B cell (primary cell): ENCODE results near the gene KRT74. TPM values are rescaled to one million over a fixed set of nuclear protein-coding genes. Genes with fewer than 3 reads are reported as not detected.

Experiments used
- ATAC-seq: fragments of 200-7000 bp; cut with Tn5 transposase; one replicate; pipeline ENCODE4 v1.10.0; 2021; ENCODE audit warnings: low read depth, mild to moderate bottlenecking, moderate number of reproducible peaks, moderate library complexity
- CTCF ChIA-PET: fragments of 350-600 bp; sonication (Branson Sonifier 250); formaldehyde crosslinking; loops from one replicate; lab custom pipeline; 2021; ENCODE audit warnings: antibody characterized with exemption, inconsistent platforms; lab: Charles Lee
- POLR2A ChIA-PET: fragments of 350-600 bp; sonication (Branson Sonifier 250); formaldehyde crosslinking; loops from one replicate; lab custom pipeline; 2021; ENCODE audit warnings: antibody characterized with exemption; lab: Charles Lee
- DNase-seq: peaks from one replicate; pipeline ENCODE4 v3.0.0; 2013
- H2AFZ ChIP-seq: 2 replicates; pipeline ENCODE4 v1.6.1; 2012; ENCODE audit warnings: mild to moderate bottlenecking, low read depth, low read length; ENCODE audit not compliant: insufficient read depth, poor library complexity, severe bottlenecking
- H3K27ac ChIP-seq, 2 donors: 1 replicate in 1 of 2; 2 replicates in 1 of 2; pipeline ENCODE4 v1.5.1; 2012 to 2013; ENCODE audit warnings: low read length in 2 of 2, mild to moderate bottlenecking in 2 of 2, moderate library complexity in 1 of 2
- H3K27me3 ChIP-seq, 4 experiments: fragments of 200-600 bp in 1 of 4; sonication (generic) in 1 of 4; replicated peaks in 1 of 4; 1 replicate in 2 of 4; 2 replicates in 2 of 4; pipeline versions ENCODE4 v1.6.1 to v1.7.0; 2013 to 2016; ENCODE audit warnings: low read length in 3 of 4, mild to moderate bottlenecking in 2 of 4, mixed read lengths in 1 of 4, moderate library complexity in 1 of 4; ENCODE audit not compliant: insufficient read depth in 4 of 4, control insufficient read depth in 3 of 4; ENCODE audit errors: control extremely low read depth in 1 of 4
- H3K36me3 ChIP-seq, 2 experiments: replicated peaks in 1 of 2; 1 replicate in 1 of 2; 2 replicates in 1 of 2; pipeline versions ENCODE4 v1.6.1 to v1.7.1; 2013; ENCODE audit warnings: low read length in 1 of 2; ENCODE audit not compliant: insufficient read depth in 2 of 2, control insufficient read depth in 1 of 2; ENCODE audit errors: control extremely low read depth in 1 of 2, extremely low read depth in 1 of 2
- H3K4me1 ChIP-seq, 2 donors: fragments of 200-600 bp in 1 of 2; sonication (generic) in 1 of 2; 1 replicate in 1 of 2; 2 replicates in 1 of 2; pipeline versions ENCODE4 v1.5.1 to v1.6.1; 2013 to 2017; ENCODE audit warnings: low read length in 2 of 2; ENCODE audit not compliant: control insufficient read depth in 2 of 2, insufficient read depth in 2 of 2
- H3K4me2 ChIP-seq: replicated peaks from 2 replicates; pipeline ENCODE3; 2012; ENCODE audit warnings: mild to moderate bottlenecking, low read depth, low read length; ENCODE audit not compliant: poor library complexity, severe bottlenecking
- H3K4me3 ChIP-seq, 5 experiments: fragments of 200-600 bp in 1 of 5; sonication (generic) in 1 of 5; 1 replicate in 3 of 5; 2 replicates in 2 of 5; pipeline versions ENCODE4 v1.5.1 to v1.7.0; 2011 to 2016; ENCODE audit warnings: low read length in 4 of 5, mild to moderate bottlenecking in 4 of 5, low read depth in 2 of 5, control low read depth in 1 of 5, moderate library complexity in 1 of 5; ENCODE audit not compliant: insufficient read depth in 1 of 5; ENCODE audit errors: control extremely low read depth in 1 of 5, extremely low read depth in 1 of 5
- H3K79me2 ChIP-seq: fragments of 200-600 bp; sonication (generic); one replicate; pipeline ENCODE4 v1.6.0; 2016; ENCODE audit warnings: low read length; ENCODE audit not compliant: control insufficient read depth, insufficient read depth
- H3K9ac ChIP-seq: fragments of 200-600 bp; sonication (generic); 2 replicates; pipeline ENCODE4 v1.6.1; 2017; ENCODE audit warnings: mild to moderate bottlenecking, low read length, moderate library complexity
- H3K9me3 ChIP-seq, 3 donors: one replicate each; pipeline versions ENCODE4 v1.6.1 to v1.7.1; 2013; ENCODE audit warnings: low read length in 2 of 3; ENCODE audit not compliant: control insufficient read depth in 2 of 3, insufficient read depth in 1 of 3; ENCODE audit errors: control extremely low read depth in 1 of 3
- H4K20me1 ChIP-seq: 2 replicates; pipeline ENCODE4 v1.6.0; 2012; ENCODE audit warnings: mild to moderate bottlenecking, low read length; ENCODE audit not compliant: insufficient read depth, control insufficient read depth, poor library complexity, severe bottlenecking
- H3K27ac Mint-ChIP-seq: one replicate; pipeline ENCODE4 v1.8.0; 2021; ENCODE audit warnings: mixed read lengths
- H3K27me3 Mint-ChIP-seq: one replicate; pipeline ENCODE4 v1.8.0; 2021; ENCODE audit warnings: mixed read lengths
- H3K4me1 Mint-ChIP-seq: one replicate; pipeline ENCODE4 v1.8.0; 2021; ENCODE audit warnings: mixed read lengths
- H3K4me3 Mint-ChIP-seq: one replicate; pipeline ENCODE4 v1.8.0; 2021; ENCODE audit warnings: mixed read lengths
- H3K9me3 Mint-ChIP-seq: one replicate; pipeline ENCODE4 v1.8.0; 2022; ENCODE audit warnings: mixed read lengths; ENCODE audit not compliant: insufficient read depth
- CTCF ChIP-seq: fragments of 200-600 bp; IDR thresholded peaks from one replicate; pipeline ENCODE4 v1.8.0; 2022; ENCODE audit warnings: antibody characterized with exemption, mild to moderate bottlenecking
- EZH2 ChIP-seq: IDR thresholded peaks from 2 replicates; pipeline ENCODE4 v1.6.1; 2012; ENCODE audit warnings: borderline replicate concordance, low read depth, mild to moderate bottlenecking, moderate library complexity, low read length; ENCODE audit not compliant: insufficient read depth, poor library complexity, severe bottlenecking
- WGBS: methylation state at CpG from one replicate; pipeline ENCODE4 v1.1.5; 2013; ENCODE audit warnings: missing lambda C conversion rate; ENCODE audit not compliant: insufficient coverage; 5-methylcytosine and 5-hydroxymethylcytosine counted together
- intact Hi-C: fragments of 100-400 bp; cut with micrococcal nuclease; formaldehyde crosslinking; loops from one replicate; pipeline ENCODE4 v1.10.0; 2022
- polyA plus RNA-seq: library from polyadenylated mRNA; depleted of rRNA; stranded (reverse); fragments of >200 nt; gene quantifications from 2 replicates; pipeline ENCODE4 v1.2.3, GENCODE V29; 2012
- total RNA-seq, 2 donors: library from RNA; stranded (reverse); fragments of 120-200 nt in 1 of 2; gene quantifications; 1 replicate in 1 of 2; 2 replicates in 1 of 2; pipeline versions ENCODE4 v1.2.3 to v1.2.4, GENCODE V29; 2013 to 2022

KRT74 gene
- total and polyA plus RNA-seq, 2 donors (not counting 1 experiment from before 2014, with no cell fraction given) = not detected

- Histone ChIP-seq H3K79me2 (no peaks in the 10 kb centered on the region), H3K4me3 (no peak overlapping the region), H2AFZ (no peak overlapping the region), H4K20me1 (no peaks in the 10 kb centered on the region), H3K27me3 (peaks cover 0 to 14% (median 6%) of the 10 kb centered on the region in 4 experiments), H3K36me3 (no peaks in the 10 kb centered on the region), H3K27ac (no peak overlapping the region), H3K9me3 (no peaks in the 10 kb centered on the region), H3K9ac (no peak overlapping the region), H3K4me1 (no peaks in the 10 kb centered on the region), H3K4me2 (no peak overlapping the region)
- ChIA-PET CTCF (no interaction called here), POLR2A (no interaction called here)
- H3K27me3 Mint-ChIP-seq = peaks cover 44% of the 10 kb centered on the region
- no peaks in the 10 kb centered on the region for H3K4me1 Mint-ChIP-seq
- no peak overlapping the region for H3K4me3 Mint-ChIP-seq
- ATAC-seq = no peak
- intact Hi-C loops = no loop called here
- DNase-seq = no peak
- H3K9me3 Mint-ChIP-seq = no peaks in the 10 kb centered on the region
- TF ChIP-seq EZH2 (no peak), CTCF (no peak)
- WGBS = 94% methylated on average over 8 of the region's 12 CpGs
- H3K27ac Mint-ChIP-seq = no peak overlapping the region
Measured at GRCh38 chr12:52600475-52600874, 26.8 kb upstream of the KRT74 start.

GRCh38 chr12:52600071-52600470 is 26.4 kb upstream of the KRT74 start:
- CTCF ChIA-PET = interaction anchor here (1.5 kb wide), 1 partner anchor 46 kb away, joined by 4 read pairs; no protein-coding TSS in a partner anchor
- H3K4me2 ChIP-seq = no peak overlapping the region
- intact Hi-C loops = no loop called here

More at GRCh38 chr12:52600071-52600470, 26.4 kb upstream of the KRT74 start:
- DNase-seq = no peak
- Histone ChIP-seq H2AFZ (no peak overlapping the region), H3K79me2 (no peaks in the 10 kb centered on the region), H3K36me3 (no peaks in the 10 kb centered on the region), H3K9ac (no peak overlapping the region), H4K20me1 (no peaks in the 10 kb centered on the region), H3K4me3 (no peak overlapping the region), H3K9me3 (no peaks in the 10 kb centered on the region), H3K27ac (no peak overlapping the region), H3K4me1 (no peaks in the 10 kb centered on the region), H3K27me3 (peaks cover 0 to 14% (median 6%) of the 10 kb centered on the region in 4 experiments)
- POLR2A ChIA-PET = no interaction called here
- Mint-ChIP-seq H3K4me3 (no peak overlapping the region), H3K27me3 (peaks cover 44% of the 10 kb centered on the region), H3K4me1 (no peaks in the 10 kb centered on the region), H3K27ac (no peak overlapping the region), H3K9me3 (no peaks in the 10 kb centered on the region)
- 62% methylated on average over 1 of the region's 2 CpGs for WGBS
- ATAC-seq = no peak
- no peak for TF ChIP-seq EZH2
